NCI-H82 treated with DMSO at 0.1 percent for 48 hours (cell line): ENCODE data around the gene INPP4A.

Experiments
- DNase-seq: peaks from one replicate; lab custom pipeline; 2025; ENCODE audit not compliant: unreplicated experiment; lab: John Stamatoyannopoulos, UW

INPP4A gene

DNA sequence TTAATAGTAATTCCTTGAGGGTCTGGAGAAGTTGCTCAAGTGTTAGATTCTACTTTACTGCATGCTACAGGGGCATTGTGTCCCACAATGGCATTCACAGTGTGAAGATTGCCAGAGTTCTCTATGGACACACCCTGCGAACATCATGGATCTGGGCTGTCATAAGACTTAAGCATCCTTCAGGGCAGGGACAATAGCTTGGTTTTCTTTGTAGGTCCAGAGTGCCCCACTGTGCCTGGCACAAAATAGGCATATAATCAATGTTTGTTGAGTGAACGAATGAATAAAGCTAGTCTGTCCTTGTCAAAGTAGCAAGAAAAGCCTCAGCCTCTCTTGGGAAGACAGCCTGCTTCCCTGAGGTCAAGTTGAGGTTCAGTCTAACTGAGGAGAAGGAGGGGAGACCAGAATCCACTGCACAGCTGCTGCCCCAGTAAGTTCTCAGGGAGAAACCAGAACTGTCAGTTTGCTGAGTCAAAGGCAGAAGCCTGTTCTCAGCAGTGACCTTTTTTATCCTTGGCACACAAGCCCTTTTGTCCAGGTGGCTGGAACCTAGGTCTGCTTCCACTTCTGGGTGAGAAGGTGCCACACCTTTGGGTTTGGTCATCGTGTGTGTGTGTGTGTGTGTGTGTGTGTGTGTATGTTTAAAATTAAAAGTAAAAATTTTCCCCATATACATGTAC is 15.0 kb downstream of the INPP4A start:
- no peak for DNase-seq

- no peak for DNase-seq
Observed at GRCh38 chr2:98460573-98461497, 16.2 kb downstream of the INPP4A start.

DNA sequence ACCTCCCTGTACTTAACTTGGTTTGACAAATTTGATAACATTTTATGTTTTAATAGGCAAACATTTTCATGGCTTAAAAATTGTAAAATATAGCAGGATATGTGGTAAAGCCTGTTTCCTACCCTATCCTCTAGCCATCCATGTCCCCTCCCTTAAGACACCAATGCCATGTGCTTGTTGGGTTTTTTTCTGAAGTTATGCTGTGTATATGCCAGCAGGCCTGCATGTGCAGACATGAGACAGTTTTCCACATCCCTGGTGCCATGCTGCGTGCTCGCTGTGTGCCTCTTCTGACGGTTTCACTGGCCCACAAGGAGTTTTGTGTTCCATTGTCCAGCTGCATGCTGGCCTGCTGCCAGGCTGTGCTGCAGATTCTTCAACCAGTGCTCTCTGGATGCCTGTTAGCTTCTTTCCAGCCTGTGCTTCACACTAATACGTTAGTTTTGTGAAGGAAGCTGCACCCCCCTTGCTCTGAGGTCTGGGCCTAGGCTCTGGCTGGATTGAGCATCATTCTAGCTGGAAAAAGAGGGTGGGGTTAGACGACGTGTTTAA is 16.9 kb downstream of the INPP4A start:
- DNase-seq: no peak

DNA sequence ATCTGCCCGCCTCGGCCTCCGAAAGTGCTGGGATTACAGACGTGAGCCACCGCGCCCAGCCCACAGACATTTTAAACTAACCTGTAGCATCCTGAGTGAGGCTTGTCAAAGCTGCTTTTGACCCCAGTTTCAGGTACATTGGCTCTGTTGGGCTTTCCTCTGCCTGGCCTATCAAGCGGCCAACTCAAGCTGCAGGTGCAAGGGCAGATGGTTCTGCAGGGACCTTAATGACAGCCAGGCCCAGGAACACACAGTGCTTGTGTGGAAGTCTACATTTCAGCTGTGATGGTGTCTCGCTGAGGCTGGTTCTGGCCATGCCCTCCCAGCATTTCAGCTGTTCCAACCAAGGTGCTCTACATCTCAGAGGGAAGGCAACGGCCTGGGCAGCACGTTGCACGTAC is 18.4 kb downstream of the INPP4A start:
- no peak for DNase-seq

DNA sequence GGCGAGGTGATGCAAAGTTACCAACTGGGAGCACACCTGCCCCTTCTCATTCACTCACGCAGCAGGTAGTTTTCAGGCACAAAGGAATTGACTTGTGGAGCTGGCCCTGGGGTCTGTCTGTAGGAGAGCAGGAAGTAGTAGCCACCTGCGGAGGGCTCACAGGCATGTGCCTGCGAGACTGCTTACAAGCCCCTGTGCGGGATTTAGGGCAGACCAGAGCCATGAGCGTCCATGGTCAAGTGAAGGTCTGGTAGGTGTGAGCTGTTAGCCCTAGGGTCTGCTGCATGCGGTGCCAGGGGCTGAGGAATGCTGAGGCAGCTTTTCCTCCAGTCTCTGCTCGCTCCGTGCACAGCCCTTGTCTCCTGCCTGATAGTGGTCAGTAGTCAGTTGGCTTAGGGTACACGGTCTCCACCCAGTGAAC is 18.9 kb downstream of the INPP4A start:
- DNase-seq: no peak

DNA sequence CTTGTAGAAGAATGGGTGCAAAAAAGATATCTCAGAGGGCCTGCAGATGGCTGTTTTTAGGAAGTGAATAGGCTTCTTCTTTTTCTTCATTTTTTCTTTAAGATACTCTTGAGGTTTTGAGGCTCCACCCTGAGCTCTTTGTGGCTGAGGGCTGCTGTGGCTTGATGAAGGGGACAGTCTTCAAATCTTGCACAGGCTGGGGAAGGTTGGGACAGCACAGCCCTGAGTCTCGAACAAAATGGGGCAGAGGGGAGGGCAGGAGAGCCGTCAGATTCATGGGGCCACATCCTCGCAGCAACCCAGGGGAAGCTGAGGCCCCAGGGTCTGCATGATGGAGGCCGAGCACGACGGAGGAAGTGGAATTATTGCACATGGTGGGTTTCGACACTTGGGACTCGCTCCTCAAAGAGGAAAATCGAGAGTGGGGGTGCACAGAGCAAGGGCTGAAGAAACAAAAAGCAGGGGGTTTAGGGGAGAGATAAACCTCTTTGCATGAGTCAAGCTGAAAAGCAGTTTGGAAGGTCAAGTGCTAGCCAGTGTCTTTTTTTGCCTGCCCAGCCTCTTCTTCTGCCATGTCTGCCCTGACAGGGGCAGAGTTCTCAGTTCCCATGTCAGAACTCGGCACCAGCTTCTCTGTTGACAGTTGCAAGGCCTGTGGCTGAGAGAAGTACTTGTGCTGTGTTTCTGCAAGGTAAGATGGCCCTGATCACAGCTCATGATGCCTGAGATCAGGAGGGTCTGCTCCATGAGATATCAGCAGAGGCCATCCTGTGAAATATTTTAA is 19.5 kb downstream of the INPP4A start:
- no peak for DNase-seq

DNA sequence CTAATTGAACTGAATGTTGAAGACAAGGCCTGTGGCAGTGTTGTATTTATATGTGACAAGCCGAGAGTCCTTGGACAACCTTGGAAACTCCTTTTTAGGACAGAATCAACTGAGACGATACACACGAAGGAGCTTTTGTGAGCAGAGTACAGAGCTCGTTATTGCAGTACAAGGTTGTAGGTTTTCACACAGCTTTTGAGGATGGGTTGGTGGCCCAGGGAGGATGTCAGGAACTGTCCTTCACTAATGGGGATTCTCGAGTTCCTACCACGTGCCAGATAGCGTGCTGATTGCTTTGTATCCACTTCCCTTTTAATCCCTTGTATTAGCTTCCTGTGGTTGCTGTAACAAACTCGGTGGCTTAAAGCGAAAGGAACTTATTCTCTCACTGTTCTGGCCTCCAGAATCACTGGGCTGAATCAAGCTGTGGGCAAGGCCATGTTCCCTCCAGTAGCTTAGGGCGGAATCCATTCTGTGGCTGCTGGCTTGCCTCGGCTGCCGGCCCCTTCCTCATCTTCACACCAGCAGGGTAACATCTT is 20.2 kb downstream of the INPP4A start:
- DNase-seq: peak; percentile 61

DNA sequence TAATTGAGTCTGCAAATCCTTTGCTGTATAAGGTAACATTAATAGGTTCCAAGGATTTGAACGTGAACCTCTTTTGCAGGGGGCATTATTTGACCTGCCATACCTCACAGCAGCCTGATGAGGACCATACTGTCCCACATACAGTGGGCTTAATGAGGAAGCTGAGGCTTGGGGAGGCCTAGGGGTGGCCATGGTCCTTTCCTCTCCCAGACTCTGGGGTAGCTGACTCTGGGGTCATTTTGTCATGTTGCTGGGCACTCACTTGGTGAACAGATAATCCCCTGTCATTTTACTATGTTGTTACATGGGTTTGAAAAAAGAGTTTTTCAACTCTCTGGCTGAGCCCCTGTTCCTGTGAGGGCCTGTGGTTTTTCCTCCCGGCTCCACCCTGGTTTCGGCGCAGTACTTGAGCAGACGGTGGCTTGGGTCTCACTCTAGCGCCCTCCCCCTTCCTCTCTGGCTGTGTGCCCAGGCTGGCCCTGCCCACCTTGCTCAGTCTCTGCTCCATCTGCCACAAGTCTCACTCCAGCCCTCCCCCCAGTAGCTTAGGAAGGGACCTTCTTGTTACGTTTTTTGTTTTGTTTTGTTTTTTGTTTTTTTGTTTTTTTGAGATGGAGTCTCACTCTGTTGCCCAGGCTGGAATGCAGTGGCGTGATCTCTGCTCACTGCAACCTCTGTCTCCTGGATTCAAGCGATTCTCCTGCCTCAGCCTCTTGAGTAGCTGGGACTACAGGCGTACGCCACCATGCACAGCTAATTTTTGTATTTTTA is 21.0 kb downstream of the INPP4A start:
- DNase-seq: peak; percentile 96

GRCh38 chr2:98467082-98467536 is 22.5 kb downstream of the INPP4A start:
- no peak for DNase-seq

GRCh38 chr2:98467652-98468051 is 23.0 kb downstream of the INPP4A start:
- no peak for DNase-seq

DNA sequence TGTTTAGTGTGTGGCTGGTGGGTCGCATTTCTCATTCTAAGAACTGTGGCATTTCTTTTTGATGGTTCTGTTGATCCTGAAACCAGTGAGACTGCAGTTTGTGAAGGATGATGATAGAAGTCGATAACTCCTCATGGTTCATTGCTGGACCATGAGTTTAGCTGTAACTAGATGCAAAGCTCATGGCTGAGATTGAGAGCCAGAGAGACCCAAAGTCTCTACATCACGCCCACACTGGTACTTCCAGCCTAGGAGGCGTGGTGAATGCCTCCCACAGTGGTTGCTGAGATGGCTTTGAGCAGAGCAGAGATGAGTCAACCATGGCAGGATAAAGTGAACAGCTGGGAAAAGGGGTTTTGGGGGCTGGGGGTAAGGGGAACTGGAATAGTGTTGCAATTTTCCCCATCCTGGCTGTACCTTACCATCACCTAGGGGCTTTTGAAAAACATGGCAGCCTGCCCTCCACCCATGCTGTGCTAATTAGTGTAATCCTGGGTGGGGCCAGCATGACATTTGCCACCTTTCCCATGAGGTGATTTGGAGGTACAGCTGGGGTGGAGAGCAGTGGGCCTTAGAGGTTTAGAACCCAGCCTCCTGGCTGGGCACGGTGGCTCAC is 24.1 kb downstream of the INPP4A start:
- no peak for DNase-seq

- no peak for DNase-seq
Observed at GRCh38 chr2:98469862-98470544, 25.3 kb downstream of the INPP4A start.

DNA sequence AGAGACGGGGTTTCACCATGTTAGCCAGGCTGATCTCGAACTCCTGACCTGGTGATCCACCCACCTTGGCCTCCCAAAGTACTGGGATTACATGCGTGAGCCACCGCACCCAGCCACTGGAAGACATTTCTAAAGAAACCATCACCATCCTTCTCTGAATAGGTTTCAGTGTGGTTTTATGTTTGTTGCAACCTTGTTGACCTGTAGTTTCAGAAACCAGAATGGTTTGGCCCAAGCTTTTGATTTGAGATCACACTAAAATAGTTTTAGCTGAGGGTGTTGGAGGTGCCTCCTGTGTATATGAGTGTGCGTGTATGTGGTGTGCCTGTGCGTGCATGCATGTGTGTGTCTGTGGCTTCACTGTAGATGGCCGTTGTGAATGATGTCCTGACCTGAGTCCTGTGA is 26.2 kb downstream of the INPP4A start:
- DNase-seq: no peak

GRCh38 chr2:98471402-98472131 is 26.9 kb downstream of the INPP4A start:
- DNase-seq: no peak

- no peak for DNase-seq
Observed at GRCh38 chr2:98472132-98472650, 27.5 kb downstream of the INPP4A start.

DNA sequence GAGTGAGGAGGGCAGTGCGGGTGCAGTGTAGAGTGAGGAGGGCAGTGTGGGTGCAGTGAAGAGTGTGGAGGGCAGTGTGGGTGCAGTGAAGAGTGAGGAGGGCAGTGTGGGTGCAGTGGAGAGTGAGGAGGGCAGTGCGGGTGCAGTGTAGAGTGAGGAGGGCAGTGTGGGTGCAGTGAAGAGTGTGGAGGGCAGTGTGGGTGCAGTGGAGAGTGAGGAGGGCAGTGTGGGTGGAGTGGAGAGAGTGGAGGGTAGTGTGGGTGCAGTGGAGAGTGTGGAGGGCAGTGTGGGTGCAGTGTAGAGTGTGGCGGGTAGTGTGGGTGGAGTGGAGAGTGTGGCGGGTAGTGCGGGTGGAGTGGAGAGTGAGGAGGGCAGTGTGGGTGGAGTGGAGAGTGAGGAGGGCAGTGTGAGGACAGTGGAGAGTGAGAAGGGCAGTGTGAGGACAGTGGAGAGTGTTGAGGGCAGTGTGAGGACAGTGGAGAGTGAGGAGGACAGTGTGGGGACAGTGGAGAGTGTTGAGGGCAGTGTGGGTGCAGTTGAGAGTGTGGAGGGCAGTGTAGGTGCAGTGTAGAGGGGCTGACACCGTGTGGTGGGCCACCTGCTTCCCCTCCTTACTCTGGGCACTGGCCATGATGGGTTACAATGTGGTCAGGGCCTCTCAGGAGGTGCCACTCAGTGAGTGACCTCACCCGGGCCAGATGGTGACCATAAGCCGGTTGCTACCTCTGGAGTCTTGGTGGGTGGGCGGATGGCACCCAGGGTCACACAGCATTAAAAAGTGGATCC is 28.5 kb downstream of the INPP4A start:
- no peak for DNase-seq

DNA sequence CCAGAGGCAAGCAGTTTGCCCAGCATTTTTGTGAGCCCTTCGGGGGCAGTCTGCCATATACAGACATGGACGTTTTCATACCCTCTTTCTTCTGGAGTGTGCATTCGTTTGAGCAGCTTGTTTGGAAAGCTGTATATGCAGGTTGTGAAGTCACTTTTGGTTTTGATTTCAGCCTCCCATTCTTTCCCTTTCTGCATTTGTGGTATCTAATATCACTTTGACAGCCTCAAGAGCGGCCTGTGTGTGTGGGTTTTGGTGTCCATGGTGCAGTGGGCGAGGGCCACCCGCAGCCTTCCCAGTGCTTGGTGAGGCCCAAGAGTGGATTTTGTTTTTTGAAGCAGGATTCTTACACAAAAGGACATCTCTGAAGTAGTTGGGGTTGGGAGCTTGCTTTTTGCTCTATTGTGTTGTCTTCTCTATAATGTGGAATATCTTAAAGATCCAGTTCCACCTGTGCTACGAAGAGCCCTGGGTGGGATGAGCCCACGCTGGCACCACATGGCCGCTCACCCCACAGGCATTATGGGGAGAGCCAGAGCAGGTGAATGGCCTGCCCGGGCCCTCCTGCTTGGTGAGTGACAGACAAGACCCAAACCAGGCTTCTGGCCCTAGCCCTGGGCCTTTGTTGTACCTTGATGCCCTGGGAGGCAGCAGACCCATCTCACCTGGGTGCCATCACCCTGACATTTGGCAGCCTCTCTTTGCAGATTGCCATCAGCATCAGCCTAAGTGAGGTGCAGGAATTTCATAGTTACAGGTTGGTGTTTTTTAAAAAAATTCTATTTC is 29.5 kb downstream of the INPP4A start:
- DNase-seq: no peak
